Left colon (tissue), 2 donors: Measurements from ENCODE around the gene RAB43. TPM values are rescaled to one million over a fixed set of nuclear protein-coding genes. Genes with fewer than 3 reads are reported as not detected.
"Not testable (repeated sequence)": the region's sequence is repeated elsewhere in the genome, so short reads cannot be mapped to it uniquely, and the experiment has no call there.

Experiments used
- ATAC-seq: fragments of 200-7000 bp; cut with Tn5 transposase; one replicate; pipeline ENCODE4 v1.9.1; 2020; ENCODE audit warnings: mild to moderate bottlenecking, moderate library complexity
- DNase-seq, 2 donors: peaks; one replicate each; pipeline ENCODE4 v3.0.0-alpha.2; 2020
- intact Hi-C, 2 donors: fragments of 100-400 bp; cut with DNase I in 1 of 2; cut with micrococcal nuclease in 1 of 2; formaldehyde crosslinking; loops; one replicate each; pipeline versions ENCODE4 v1.11.2 to v1.14.0; 2022; cut with DNase I, micrococcal nuclease
- long read RNA-seq: library from polyadenylated mRNA; unstranded; transcript quantifications from one replicate; pipeline ENCODE4 v2.0.0, GENCODE V29; 2021
- total RNA-seq, 2 donors: library from RNA; stranded (reverse); fragmentation: NEBNext Ultra II Directional; extraction: Animal tissue kit (Norgen Biotek cat#: 25700); gene quantifications; one replicate each; pipeline ENCODE4 v1.2.1, GENCODE V29; 2021
- donor health status: DM: no; HTN: no; CAD: no.
- donor health status: DM: yes; HTN: yes; CAD: no.

RAB43 gene
- 10 to 100 TPM; 28.7 to 30.4 TPM for total RNA-seq
- long read RNA-seq, full-length matches to known transcripts, result 8 of 10 reads
- long read RNA-seq, partial matches to known transcripts, result 0 of 10 reads
- long read RNA-seq, other reads (novel, unspliced or antisense), result 2 of 10 reads

DNA sequence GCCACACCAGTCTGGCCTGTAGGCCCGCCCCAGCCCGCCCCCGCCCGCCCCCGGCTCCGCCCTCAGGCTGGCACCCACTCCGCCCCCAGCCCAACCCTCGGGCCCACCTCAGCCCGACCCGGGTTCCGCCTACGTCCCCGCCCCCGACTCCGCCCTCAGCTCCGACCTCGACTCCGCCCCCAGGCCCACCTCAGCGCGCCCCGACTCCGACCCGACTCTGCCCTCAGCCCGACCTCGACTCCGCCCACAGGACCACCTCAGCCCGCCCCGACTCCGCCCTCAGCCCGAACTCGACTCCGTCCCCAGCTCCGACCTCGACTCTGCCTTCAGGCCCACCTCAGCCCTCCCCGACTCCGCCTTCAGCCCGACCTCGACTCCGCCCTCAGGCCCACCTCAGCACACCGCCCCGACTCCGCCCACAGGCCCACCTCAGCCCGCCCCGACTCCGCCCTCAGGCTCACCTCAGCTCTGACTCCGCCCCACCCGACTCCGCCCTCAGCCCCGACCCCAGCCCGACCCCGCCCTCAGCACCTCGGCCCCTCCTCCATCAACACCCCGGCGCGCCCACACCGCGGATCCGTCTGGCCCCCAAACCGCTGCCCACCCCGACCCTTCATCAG, at the start of gene RAB43:
Gene RAB43 (minus strand): TSS at position 13 of the 620 bp plus-strand sequence. CDS start 315 bp downstream, outside the sequence.
- DNase-seq (peak; percentile 89 to 94), ATAC-seq (peak; percentile 65)
- intact Hi-C loops, result no loop called here

DNA sequence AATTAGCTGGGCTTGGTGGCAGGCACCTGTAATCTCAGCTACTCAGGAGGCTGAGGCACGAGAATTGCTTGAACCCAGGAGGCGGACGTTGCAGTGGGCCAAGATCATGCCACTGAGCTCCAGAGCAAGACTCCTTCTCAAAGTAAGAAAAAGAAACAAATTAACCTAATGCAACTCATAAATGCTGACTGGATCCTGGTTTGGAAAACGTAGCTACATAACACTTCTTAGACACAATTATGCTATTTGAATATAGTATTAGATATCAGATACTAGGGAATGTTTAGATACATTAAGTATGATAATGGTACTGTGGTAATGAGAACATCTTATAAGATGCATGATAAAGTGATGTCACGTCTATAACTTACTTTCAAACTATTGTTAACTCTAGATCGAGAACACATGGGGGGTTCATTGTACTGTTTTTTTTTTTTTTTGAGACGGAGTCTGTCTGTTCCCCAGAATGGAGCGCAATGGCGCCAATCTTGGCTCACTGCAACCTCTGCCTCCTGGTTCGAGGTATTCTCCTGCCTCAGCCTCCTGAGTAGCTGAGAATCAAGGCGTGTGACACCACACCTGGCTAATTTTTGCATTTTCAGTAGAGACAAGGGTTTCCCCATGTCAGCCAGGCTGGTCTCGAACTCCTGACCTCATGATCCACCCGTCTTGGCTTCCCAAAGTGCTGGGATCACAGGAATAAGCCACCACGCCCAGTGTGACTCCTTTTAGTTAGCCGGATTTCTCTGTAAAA, 45.2 kb upstream of the RAB43 start:
- no peak for ATAC-seq
- DNase-seq, result no peak
- intact Hi-C loops, result no loop called here

DNA sequence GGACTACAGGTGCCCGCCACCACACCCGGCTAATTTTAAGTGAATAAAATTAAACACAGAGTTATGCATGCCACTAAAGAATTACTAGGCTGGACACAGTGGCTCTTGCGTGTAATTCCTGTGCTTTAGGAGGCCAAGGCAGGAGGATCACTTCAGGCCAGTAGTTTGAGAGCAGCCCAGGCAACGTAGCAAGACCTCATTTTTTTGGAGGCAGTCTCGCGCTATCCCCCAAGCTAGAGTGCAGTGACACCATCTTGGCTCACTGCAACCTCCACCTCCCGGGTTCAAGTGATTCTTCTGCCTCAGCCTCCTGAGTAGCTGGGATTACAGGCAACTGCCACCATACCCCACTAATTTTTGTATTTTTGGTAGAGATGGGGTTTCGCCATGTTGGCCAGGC, 44.0 kb upstream of the RAB43 start:
- ATAC-seq, DNase-seq, intact Hi-C loops: not testable (repeated sequence)

DNA sequence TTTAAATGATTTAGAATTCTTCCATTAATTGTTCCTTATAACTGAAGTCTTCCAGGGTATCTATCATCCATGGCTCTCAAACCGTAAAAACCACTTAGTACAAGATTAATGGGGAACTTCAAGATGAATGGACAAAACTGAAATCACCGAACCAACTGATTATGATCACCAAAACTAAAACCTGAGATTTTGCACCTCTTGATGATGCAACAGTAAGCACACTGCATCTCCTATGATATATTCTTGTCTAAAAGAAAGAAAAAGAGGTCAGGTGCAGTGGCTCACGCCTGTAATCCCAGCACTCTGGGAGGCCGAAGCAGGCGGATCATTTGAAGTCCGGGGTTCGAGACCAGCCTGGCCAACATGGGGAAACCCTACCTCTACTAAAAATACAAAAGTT, 42.9 kb upstream of the RAB43 start:
- intact Hi-C loops, result no loop called here
- ATAC-seq (no peak), DNase-seq (no peak)

DNA sequence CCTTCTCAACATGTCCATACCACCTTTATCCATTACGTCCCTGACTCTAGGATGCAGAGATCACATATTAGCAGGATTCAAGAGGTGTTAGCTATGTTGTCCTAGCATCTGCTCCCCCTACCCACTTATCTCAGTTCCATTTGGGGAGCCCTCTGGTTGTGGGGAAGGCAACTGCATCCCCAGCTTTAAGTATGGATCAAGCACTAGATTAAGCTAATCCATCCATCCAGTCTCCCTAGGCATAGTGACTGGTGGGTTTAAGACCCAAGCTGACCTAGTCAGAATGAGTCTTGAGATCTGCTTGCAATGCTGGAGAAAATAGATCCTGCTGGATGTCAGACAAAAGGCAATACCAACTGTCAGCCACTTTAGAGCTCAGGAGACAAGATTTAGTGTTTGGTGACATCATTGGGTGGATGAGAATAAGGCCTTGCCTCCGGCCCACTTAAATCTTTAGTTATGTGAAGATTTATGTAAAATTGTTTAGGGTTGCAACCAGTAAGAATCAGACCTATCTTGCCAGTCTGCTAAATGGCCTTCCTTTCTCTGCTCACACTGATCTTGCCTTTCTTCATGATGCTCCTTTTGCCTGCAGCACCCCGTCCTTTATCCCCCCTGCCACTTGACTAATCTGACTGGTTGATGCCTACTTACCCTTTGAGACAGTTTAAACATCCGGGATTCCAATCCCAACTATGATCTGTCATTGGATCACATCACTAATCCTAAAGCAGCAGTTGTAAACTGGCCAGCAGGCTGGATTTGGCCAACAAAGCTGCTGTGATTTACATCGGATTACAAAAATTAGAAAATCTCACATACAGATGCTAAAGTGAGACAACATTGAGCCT, 41.4 kb upstream of the RAB43 start:
- ATAC-seq, result no peak
- intact Hi-C loops, result no loop called here
- no peak for DNase-seq

DNA sequence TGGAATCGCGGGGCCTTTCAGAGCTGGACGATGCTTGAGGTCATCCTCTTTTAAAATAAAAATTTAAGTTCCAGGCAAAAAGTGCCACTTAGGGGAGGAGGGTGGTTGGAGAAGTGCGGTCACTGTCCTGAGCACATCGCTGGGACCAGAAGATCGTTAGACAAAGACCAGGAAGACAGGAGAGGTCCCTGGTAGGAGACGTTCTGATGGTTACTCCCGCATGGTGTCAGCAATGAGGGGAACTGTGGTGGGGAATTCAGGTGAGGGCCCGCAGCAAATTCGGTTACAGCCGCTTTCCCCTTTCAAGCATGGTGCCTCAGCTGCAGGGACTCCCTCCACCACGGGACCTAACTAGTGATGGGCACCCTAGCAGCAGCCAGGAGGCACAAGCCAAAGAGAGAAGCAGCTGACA, 40.3 kb upstream of the RAB43 start:
- intact Hi-C loops, result no loop called here
- DNase-seq, result peak; percentile 33 to 35
- ATAC-seq, result peak; percentile 26

DNA sequence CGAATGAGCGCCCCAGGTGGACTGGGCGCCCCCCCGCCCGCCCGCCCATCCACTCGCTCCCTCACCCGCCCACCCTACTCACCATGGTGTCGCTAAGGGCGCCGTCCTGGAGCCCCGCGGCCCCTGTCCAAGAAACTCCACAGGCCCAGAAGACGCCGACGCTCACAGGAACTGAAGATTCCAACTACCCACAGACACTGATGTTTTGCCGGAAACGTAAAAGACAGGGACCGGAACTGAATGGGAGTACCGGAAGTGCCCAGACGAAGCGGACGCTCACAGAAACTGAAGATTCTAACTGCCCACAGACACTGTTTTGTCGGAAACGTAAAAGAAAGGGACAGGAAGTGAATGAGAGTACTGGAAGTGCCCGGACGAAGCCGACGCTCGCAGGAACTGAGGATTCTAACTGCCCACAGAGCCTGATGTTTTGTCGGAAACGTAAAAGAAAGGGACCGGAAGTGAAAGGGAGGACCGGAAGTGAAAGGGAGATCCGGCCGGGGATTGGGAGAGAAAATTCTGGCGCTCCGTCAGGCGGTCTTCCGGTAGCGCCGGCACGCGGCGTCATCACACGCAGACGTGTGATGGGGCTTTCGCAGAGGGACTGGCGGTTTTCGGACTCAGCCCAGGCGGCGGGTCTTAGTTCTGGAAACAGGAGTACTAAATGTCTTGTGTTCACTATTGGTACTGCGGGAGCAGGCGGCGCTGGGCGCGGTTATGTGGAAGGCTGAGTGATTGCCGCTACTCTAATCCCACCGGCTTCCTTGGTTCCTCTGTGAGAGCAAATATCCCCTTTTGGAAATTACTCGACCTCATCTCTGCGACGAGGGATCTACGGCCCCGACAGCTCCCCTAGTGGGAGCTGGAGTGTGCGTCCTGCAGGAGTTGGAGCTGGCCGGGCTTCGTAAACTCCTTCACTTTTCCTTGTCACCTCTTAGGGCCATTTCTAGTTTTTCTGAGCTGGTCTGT, 39.6 kb upstream of the RAB43 start, which contains the start of gene ISY1:
Gene ISY1 (minus strand): TSS at position 173 of the 969 bp plus-strand sequence. CDS start 88 bp downstream, at position 85.
- intact Hi-C loops, result no loop called here

DNA sequence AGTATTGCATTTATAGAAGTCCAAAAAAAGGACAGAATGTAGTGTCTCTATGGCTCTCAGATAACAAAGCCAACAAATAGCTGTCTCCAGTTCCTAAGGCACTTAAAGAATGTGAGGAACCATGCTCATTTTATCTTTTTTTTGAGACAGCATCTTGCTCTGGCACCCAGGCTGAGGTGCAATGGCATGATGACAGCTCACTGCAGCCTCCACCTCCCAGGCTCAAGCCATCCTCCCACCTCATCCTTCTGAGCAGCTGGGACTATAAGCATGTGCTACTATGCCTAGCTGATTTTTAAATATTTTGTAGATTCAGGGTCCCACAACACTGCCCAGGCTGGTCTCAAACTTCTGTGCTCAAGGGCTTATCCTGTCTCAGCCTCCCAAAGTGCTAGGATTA, 23.2 kb upstream of the RAB43 start:
- ATAC-seq (no peak), DNase-seq (no peak)
- intact Hi-C loops, result no loop called here

More for the DNA sequence above, 39.6 kb upstream of the RAB43 start, which contains the start of gene ISY1:
- peak; percentile 90 for ATAC-seq
- peak; percentile 88 to 90 for DNase-seq

DNA sequence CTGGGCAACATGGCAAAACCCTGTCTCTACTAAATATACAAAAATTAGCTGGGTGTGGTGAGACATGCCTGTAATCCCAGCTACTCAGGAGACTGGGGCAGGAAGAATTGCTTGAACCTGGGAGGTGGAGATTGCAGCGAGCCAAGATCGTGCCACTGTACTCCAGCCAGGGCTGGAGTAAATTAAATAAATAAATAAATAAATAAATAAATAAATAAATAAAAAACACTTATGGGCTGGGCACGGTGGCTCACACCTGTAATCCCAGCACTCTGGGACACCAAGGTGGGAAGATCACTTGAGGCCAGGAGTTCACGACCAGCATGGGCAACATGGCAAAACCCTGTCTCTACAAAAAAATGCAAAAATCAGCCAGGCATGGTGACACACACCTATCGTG, 19.4 kb upstream of the RAB43 start:
- ATAC-seq, intact Hi-C loops, DNase-seq: not testable (repeated sequence)

DNA sequence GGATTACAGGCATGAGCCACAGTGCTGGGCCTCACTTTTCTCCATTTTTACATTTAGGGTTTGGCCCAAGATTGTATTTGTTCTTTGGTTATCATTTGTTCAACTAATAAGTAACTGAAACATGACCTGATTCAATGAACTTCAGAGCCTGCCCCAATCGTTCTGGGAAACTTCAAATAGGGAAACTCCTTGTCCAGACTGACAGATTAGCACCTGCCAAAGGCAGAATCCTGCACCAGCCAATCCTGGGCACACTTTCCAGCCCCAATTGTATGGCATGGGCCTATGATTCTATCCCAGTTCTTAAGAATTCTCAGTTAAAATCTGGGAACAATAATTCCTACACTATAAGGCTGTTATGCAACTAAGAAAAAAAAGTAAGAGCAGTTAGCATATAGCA, 18.3 kb upstream of the RAB43 start:
- intact Hi-C loops, result no loop called here

DNA sequence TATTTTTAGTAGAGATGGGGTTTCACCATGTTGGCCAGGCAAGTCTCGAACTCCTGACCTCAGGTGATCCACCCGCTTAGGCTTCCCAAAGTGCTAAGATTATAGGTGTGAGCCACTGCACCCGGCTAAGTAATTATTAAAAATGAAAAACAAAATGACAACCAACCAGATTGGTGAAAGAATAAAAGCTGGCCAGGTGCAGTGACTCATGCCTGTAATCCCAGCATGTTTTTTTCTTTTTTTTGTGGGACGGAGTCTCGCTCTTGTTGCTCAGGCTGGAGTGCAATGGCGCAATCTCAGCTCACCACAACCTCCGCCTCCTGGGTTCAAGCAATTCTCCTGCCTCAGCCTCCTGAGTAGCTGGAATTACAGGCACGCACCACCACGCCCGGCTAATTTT, 14.7 kb upstream of the RAB43 start:
- DNase-seq, intact Hi-C loops, ATAC-seq: not testable (repeated sequence)

More for the DNA sequence above, 18.3 kb upstream of the RAB43 start:
- ATAC-seq, result no peak
- no peak for DNase-seq

DNA sequence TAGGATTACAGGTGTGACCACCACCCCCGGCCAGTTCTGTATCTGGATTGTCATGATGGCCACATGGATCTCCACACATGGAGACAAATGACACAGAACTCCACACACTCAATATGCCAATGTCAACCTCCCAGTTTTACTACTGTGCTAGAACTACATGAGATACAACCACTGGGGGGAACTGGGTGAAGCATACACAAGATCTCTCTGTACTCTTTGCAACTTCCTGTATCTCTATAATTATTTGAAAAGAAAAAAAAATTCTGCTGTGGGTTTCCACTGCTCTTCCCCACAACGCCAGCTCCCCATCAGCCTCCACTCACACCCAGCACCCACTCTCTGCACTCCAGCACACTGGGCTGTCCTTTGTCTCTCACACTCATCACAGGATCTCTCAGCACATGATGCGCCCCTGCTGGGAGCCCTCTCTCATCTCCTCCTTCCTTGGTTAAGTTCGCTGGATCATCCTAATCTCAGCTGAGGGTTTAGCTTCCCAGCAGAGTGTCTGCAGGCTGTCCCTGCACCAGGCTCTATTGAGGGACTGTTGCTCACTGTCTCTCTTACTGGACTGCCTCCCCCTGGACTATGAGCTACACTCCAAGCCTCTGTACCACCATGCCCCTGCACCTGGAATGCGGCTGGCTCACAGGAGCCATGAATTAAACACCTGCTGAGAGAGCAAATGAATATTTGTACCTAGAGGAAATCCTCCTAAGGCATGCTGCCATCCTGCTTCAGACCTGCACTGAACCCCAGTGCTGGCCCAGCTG, 10.7 kb upstream of the RAB43 start:
- intact Hi-C loops, result no loop called here
- no peak for DNase-seq
- no peak for ATAC-seq

DNA sequence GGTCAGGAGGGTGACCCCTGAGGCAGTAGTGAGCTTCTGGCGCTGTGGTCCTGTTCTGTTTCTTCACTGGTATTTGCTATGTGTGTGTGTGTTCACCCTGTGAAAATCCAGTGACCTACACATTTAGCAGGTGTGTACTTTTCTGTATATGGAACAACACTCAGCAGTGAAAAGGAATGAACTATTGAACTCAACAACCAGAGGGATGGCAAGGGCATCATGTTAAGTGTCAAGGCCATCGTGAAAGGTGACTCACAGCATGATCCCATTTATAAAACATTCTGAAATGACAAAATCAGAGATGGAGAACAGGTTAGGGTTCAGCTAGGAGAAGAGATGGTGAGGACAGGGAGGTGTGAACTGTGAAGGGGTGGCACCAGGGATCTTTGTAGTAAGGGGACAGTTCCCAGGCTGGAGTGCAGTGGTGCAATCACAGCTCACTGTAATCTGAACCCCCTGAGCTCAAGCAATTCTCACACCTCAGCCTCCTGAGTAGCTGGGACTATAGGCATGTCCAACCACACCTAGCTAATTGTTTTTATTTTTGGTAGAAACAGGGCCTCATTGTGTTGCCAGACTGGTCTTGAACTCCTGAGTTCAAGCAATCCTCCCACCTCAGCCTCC, 10.0 kb upstream of the RAB43 start:
- intact Hi-C loops, result no loop called here
- DNase-seq (no peak), ATAC-seq (no peak)

DNA sequence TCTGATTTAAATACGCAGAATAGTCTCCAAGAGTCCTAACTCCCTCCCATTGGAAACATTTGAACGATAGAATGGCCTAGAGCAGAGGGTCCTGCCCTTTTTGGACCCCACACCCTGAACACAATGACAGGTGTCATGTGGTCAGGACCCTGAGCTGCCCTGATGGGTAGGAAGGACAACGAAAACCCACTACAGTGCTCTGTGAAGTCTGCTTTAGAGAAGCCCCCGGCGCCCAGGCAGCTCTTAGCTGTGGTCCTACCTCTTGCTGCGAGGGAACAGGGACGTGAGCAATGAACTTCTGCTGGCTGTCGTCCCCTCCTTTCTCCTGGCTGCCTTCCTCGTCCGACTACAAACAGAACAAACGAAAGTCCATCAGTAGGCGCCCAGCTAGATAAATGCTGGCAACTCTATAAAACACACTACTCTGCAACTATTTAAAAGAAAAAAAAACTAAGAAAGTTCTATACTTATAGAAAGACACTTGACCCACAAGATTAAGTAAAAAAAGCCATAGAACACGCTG, 8.7 kb upstream of the RAB43 start:
- DNase-seq (no peak), ATAC-seq (no peak)
- intact Hi-C loops, result no loop called here

DNA sequence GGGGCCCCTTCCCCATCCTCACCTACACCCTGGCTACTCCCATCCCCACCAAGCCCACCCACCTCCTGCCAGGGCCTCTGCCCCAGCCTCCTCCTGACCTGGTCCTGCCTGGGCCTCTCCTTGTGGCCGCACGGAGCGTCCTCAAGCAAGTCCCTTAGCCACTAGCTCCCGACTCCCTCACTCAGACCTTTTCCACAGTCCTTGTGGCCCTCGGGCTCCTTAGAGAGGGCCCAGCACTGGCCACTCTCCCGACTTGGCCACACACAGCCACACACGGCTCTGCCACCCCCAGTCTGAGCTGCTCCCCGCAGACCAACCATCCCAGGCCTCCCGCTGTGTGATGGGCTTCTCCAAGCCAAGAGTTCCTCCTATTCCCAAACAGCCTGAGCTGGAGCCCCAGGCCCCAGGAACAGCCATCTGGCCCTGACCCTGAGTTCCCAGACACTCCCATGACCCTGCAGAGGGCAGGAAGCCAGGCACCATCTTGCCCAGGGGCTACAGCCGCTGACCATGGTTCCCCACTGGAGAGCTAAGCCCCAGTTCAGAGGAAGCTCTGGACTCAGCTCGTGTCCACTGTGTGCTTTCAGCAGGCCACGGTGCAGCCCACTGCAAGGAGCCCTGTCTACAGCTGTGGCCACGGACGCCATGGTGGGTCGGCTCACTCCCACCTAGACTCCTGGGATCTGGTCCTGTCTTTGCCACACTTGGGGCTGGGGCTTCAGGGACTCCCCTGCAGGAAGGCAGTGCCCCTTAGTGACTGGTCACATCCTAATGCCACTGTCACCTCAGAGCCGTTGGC, 7.0 kb upstream of the RAB43 start:
- no peak for DNase-seq
- intact Hi-C loops, result no loop called here
- ATAC-seq, result no peak

DNA sequence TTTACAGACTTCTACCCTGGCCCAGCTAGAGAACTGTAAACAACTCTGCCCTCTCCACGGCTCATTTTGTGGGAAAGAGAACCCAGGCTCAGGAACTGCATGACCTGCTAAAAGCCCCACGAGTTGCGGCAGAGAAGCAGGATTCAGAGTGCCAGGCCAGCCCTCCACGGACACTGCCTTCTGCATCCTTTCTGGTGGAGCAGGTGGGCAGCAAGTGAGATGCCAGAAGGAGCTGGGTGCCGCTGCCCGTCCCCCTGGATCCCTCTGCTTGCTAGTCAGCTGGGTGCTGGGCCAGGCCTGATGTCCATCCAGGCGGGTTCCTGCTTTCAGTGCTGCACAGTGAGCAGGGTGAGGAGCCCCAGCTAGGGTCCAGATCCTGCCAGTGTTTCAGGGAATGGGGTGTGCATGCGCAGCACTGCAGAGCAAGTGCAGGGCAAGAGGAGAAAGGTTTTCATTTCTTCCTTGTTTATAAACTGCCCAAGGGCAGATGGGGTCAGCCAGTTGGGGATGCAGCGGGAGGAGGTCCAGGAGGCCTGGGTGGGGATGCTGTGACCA, 5.2 kb upstream of the RAB43 start:
- intact Hi-C loops, result no loop called here
- no peak for DNase-seq
- ATAC-seq, result no peak
